PC-9 (cell line): ENCODE measurements around the gene ADGRA1. TPM values are rescaled to one million over a fixed set of nuclear protein-coding genes. Genes with fewer than 3 reads are reported as not detected.

Experiments
- BruUV-seq: library from RNA; stranded (reverse); fragments of 400-500 nt; replicated peaks from 2 replicates; lab custom pipeline; 2021; lab: Mats Ljungman, UMichigan
- CTCF ChIA-PET: fragments of 300-600 bp; sonication (Branson Sonifier 250); formaldehyde crosslinking; loops from one replicate; lab custom pipeline; 2022; ENCODE audit warnings: antibody characterized with exemption; lab: Charles Lee
- POLR2A ChIA-PET: fragments of 300-600 bp; sonication (Branson Sonifier 250); formaldehyde crosslinking; loops from one replicate; lab custom pipeline; 2022; ENCODE audit warnings: antibody characterized with exemption; ENCODE audit not compliant: unreplicated experiment; lab: Charles Lee
- DNase-seq, 2 experiments: peaks; one replicate each; pipeline versions ENCODE4 v3.0.0 to v3.0.0-alpha.2; 2015 to 2022; ENCODE audit warnings: mixed read lengths in 1 of 2
- H2AFZ ChIP-seq: fragments of 200-600 bp; sonication (generic); 2 replicates; pipeline ENCODE4 v1.8.1; 2017; ENCODE audit warnings: antibody characterized with exemption
- H3F3A ChIP-seq: fragments of 200-600 bp; sonication (generic); 2 replicates; pipeline ENCODE4 v1.8.1; 2017; ENCODE audit warnings: antibody characterized with exemption, mild to moderate bottlenecking, low read depth; ENCODE audit not compliant: insufficient read depth
- H3K27ac ChIP-seq: fragments of 200-600 bp; sonication (generic); 2 replicates; pipeline ENCODE4 v1.6.1; 2016; ENCODE audit warnings: mixed run types
- H3K27me3 ChIP-seq: fragments of 200-600 bp; sonication (generic); 2 replicates; pipeline ENCODE4 v1.6.1; 2016; ENCODE audit warnings: low read depth, mixed run types; ENCODE audit not compliant: insufficient read depth
- H3K36me3 ChIP-seq: fragments of 200-600 bp; sonication (generic); 2 replicates; pipeline ENCODE4 v1.6.1; 2016; ENCODE audit warnings: low read depth, mixed run types
- H3K4me1 ChIP-seq: fragments of 200-600 bp; sonication (generic); replicated peaks from 2 replicates; pipeline ENCODE4 v1.6.1; 2016; ENCODE audit warnings: mixed run types; ENCODE audit not compliant: insufficient read depth
- H3K4me2 ChIP-seq: fragments of 200-600 bp; sonication (generic); 2 replicates; pipeline ENCODE4 v1.6.1; 2017; ENCODE audit warnings: mixed run types
- H3K4me3 ChIP-seq: fragments of 200-600 bp; sonication (generic); 2 replicates; pipeline ENCODE4 v1.6.1; 2016; ENCODE audit warnings: mixed run types
- H3K79me2 ChIP-seq: fragments of 200-600 bp; sonication (generic); 2 replicates; pipeline ENCODE4 v1.6.1; 2017; ENCODE audit warnings: low read depth, mixed run types
- H3K9me2 ChIP-seq: fragments of 200-600 bp; sonication (generic); 2 replicates; pipeline ENCODE4 v1.8.1; 2017; ENCODE audit warnings: mild to moderate bottlenecking; ENCODE audit not compliant: insufficient read depth
- H3K9me3 ChIP-seq: fragments of 200-600 bp; sonication (generic); 2 replicates; pipeline ENCODE4 v1.8.1; 2016; ENCODE audit warnings: low read depth; ENCODE audit not compliant: insufficient read depth
- H4K20me1 ChIP-seq: fragments of 200-600 bp; sonication (generic); 2 replicates; pipeline ENCODE4 v1.8.1; 2017; ENCODE audit not compliant: insufficient read depth
- CTCF ChIP-seq: fragments of 200-600 bp; sonication (generic); conservative IDR thresholded peaks from 2 replicates; pipeline ENCODE4 v1.6.1; 2017; ENCODE audit warnings: mixed run types, antibody characterized with exemption, mild to moderate bottlenecking, moderate library complexity
- EZH2 ChIP-seq: fragments of 200-600 bp; sonication (generic); IDR thresholded peaks from 2 replicates; pipeline ENCODE4 v1.8.0; 2017; ENCODE audit warnings: antibody characterized with exemption, low read depth
- intact Hi-C: fragments of 100-400 bp; cut with micrococcal nuclease; formaldehyde crosslinking; loops from one replicate; pipeline ENCODE4 v1.10.0; 2022; ENCODE audit not compliant: unreplicated experiment
- total RNA-seq: library from RNA; stranded (reverse); gene quantifications from 2 replicates; pipeline ENCODE4 v1.2.3, GENCODE V29; 2021

ADGRA1 gene
- total RNA-seq, 1 experiment from 2014 or later, result not detected

GRCh38 chr10:133044401-133044811 lies 43.3 kb upstream of the ADGRA1 start:
- intact Hi-C loops, result no loop called here
- no peak overlapping the region for H3K4me2 ChIP-seq
- H3K9me2 ChIP-seq, result no peaks in the 10 kb centered on the region
- no peaks in the 10 kb centered on the region for H3K4me1 ChIP-seq
- no peaks in the 10 kb centered on the region for H4K20me1 ChIP-seq
- H3K36me3 ChIP-seq, result no peaks in the 10 kb centered on the region
- ChIA-PET POLR2A (no interaction called here), CTCF (no interaction called here)
- no TSS peak for BruUV-seq
- H3K4me3 ChIP-seq, result no peak overlapping the region
- no peak for TF ChIP-seq CTCF
- TF ChIP-seq EZH2, result no peak; the same call in 1 of the 2 replicates
- no peak overlapping the region for H2AFZ ChIP-seq
- H3K9me3 ChIP-seq, result no peaks in the 10 kb centered on the region
- H3K27me3 ChIP-seq, result peaks cover 82% of the 10 kb centered on the region
- H3K79me2 ChIP-seq, result no peaks in the 10 kb centered on the region
- no peaks in the 10 kb centered on the region for H3F3A ChIP-seq
- no peak for DNase-seq
- no peak overlapping the region for H3K27ac ChIP-seq

- no peaks in the 10 kb centered on the region for H3K9me2 ChIP-seq
- no peaks in the 10 kb centered on the region for H3K36me3 ChIP-seq
- DNase-seq, result no peak
- no peak overlapping the region for H3K27ac ChIP-seq
- no peaks in the 10 kb centered on the region for H4K20me1 ChIP-seq
- H3F3A ChIP-seq, result no peaks in the 10 kb centered on the region
- intact Hi-C loops, result no loop called here
- no peak for TF ChIP-seq EZH2
- no peak for TF ChIP-seq CTCF
- H3K9me3 ChIP-seq, result no peaks in the 10 kb centered on the region
- peaks cover 87% of the 10 kb centered on the region for H3K27me3 ChIP-seq
- no peaks in the 10 kb centered on the region for H3K4me1 ChIP-seq
- CTCF ChIA-PET, result interaction anchor here (0.6 kb wide), 1 partner anchor 377 kb away, joined by 3 read pairs; no protein-coding TSS in a partner anchor
- POLR2A ChIA-PET, result no interaction called here
- H3K4me2 ChIP-seq, result no peak overlapping the region
- H3K4me3 ChIP-seq, result no peak overlapping the region
- no peaks in the 10 kb centered on the region for H3K79me2 ChIP-seq
- no TSS peak for BruUV-seq
- H2AFZ ChIP-seq, result no peak overlapping the region
These were observed 42.0 kb upstream of the ADGRA1 start for GRCh38 chr10:133045556-133046389.

GRCh38 chr10:133046390-133046765 lies 41.3 kb upstream of the ADGRA1 start:
- no peaks in the 10 kb centered on the region for H4K20me1 ChIP-seq
- intact Hi-C loops, result no loop called here

More at GRCh38 chr10:133046390-133046765, 41.3 kb upstream of the ADGRA1 start:
- POLR2A ChIA-PET, result no interaction called here
- Histone ChIP-seq H3K4me2 (no peak overlapping the region), H3K4me3 (no peak overlapping the region), H3K36me3 (no peaks in the 10 kb centered on the region), H3K79me2 (no peaks in the 10 kb centered on the region), H3F3A (no peaks in the 10 kb centered on the region), H3K9me2 (no peaks in the 10 kb centered on the region), H3K4me1 (no peaks in the 10 kb centered on the region), H3K9me3 (no peaks in the 10 kb centered on the region), H3K27me3 (peaks cover 87% of the 10 kb centered on the region), H3K27ac (no peak overlapping the region), H2AFZ (no peak overlapping the region)
- no peak for TF ChIP-seq CTCF
- no peak for TF ChIP-seq EZH2
- CTCF ChIA-PET, result interaction anchor here (0.6 kb wide), 1 partner anchor 376 kb away, joined by 3 read pairs; no protein-coding TSS in a partner anchor
- no peak for DNase-seq
- BruUV-seq, result no TSS peak
